GM10847 (cell line): ENCODE data around the gene XRCC6.

ENCODE experiments used
- POLR2A ChIP-seq: IDR thresholded peaks from 2 replicates; pipeline ENCODE4 v1.6.1; 2011; ENCODE audit not compliant: insufficient read length; ENCODE audit errors: extremely low read depth

Gene XRCC6

DNA sequence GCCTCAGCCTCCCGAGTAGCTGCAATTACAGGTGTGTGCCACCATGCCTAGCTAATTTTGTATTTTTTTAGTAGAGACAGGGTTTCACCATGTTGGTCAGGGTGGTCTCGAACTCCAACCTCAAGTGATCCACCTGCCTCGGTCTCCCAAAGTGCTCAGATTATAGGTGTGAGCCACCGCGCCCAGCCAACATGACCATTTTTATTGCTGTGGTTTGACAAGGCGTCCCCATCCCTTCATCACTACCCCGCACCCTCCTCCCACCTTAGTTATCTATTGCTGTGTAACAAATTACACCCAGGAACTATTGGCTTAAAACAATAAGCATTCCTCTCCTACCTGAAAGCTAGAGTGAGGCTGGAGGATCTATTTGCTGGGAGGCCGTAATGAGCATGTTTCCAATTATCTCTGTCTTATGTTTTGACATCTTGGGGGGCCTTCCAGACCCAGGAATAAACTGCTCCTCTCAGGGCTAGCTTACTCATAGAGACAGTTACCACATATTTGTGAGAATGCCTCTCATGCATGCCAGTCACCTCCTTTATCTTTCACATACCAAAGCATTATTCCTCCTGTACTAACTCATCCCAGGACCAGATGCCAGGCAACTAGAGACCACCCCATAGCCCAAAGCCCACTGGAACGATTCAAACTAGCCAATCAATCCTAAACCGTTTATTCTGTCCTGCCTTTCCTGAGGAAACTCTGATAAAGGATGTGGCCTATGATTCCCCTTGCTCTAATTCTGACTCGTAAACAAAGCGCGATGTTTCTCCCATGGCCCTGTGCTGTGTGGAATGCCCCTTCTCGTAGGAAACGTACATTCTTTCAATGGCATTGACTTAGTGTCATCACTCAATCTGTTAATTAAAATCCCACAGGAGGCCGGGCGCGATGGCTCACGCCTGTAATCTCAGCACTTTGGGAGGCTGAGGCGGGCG, 48.1 kb downstream of the XRCC6 start:
- no peak for TF ChIP-seq POLR2A

DNA sequence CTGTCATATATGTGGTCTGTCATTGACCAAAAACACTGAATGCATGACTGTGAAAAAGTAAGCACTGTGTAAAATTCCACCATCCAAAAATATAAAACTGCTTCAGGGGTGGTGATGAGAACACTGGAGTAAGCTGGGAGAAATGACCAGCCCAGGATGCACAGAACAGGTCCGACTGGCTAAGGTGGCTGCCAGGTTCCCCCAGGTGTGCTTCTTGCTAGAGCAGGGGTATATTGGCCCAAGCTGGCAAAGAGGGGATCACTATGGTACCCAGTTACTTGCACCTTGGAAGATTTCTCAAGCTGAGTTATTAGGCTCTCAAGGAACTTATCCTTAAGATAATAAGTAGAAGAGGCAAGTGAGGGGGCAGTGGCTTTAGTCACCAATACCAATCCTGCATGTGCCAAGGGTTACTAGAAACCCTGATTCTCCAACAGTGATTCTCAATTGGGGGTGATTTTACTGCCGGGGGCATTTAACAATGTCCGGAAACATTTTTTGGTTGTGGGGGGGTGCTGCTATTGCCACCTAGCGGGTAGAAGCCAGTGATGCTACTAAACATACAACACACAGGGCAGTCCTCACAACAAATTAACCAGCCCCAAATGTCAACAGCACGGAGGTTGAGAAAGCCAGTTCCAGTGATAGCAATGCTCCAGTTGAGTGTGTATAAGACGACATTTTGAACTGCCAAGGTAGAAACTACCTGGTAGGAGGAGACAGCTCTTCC, 51.9 kb downstream of the XRCC6 start:
- TF ChIP-seq POLR2A = no peak

DNA sequence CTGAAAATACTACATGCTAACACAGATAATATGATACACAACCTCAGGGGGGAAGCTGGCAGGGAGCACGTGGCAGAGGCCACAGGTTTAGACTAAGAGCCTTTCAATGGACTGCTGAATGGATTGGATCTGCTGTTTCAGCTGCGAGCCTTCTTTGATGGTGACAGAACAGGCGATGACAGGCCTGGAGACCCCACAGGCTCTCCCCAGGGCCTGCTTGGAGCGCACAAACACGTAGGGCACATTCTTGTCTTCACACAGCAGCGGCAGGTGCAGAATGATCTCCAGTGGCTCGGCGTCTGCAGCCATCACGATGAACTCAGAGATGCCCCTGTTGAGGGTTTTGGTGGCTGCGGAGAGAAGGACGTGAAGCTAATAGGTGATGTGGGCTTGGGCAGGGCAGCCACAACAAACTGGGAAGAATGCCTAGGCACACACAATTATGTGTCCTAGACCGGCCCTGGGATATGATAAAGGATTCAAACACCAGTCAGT, 53.8 kb downstream of the XRCC6 start:
- no peak for TF ChIP-seq POLR2A

DNA sequence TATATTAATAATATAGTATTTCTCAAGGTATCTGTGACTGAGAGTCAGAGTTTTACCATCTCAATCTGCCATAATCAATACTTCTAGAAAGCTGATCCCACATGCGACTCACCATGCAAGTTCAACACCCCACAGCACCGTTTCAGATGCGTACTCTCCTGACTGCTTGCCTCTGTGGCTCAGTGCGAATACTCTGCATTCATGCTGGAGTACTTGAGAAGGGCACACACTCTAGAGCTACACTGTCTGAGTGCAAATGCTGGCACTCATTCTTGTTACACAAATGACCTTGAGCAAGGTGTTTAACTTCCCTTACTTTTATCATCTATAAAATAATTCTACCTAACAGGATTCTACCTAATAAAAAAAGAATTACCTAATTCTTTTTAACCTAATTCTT, 55.0 kb downstream of the XRCC6 start:
- TF ChIP-seq POLR2A = no peak

DNA sequence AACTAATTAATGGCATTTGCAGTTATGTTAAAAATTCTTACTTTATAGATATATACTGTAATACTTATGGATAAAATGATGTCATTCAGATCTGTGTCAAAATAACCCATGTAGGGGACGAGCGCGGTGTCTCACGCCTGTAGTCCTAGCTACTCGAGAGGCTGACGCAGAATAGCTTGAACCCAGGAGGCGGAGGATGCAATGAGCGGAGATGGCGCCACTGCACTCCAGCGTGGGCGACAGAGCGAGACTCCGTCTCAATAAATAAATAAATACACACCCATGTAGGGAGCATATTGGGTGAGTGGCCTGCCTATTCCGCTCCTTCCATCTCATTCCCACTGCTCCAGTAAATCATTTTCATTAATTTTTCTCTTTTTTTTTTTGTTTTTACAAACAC, 60.5 kb downstream of the XRCC6 start:
- TF ChIP-seq POLR2A = no peak

DNA sequence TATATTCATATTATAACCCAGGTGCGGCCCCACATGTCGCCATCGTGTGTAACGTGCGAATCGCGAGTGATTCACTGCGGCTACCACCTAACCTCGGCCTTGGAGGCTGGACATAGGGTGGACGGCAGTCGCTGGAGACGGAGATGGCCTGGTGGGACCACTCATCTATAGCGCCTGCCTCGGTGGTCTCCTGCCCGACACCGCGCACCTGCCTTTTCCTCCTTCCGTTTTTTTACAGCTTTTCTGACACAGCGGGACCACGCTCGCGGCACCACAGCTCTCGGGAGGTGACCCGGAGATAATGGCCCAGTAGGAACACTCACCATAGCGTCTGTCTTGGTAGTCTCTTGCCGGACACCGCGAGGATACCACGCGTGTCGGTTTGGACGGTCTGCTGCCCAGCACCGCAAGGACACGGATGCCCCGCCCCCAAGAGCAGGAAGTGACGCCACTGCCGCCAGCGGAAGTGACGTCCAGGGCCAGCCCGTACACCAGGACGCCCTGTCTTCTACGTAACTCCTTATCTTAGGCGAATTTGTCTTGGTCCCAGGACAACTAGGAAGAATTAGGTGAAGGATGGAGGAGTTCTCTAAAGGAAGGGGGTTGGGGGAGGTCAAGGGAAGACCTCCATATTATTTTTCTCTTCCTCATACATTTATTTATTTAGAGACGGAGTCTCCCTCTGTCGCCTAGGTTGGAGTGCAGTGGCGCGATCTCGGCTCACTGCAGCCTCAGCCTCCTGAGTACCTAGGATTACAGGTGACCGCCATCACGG, 61.1 kb downstream of the XRCC6 start:
- peak; percentile 47 for TF ChIP-seq POLR2A

DNA sequence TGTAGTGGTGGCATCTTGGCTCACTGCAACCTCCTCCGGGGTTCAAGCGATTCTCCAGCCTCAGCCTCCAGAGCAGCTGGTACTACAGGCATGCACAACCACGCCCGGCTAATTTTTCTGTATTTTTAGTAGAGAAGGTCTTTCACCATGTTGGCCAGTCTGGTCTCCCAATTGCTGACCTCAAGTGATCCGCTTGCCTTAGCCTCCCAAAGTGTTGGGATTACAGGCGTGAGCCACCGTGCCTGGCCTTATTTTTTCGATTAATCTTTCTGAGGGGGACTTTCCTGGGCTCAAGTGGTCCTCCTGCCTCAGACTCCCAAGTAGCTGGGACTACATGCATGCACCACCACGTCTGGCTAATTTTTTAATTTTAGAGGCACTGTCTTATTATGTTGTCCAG, 62.0 kb downstream of the XRCC6 start:
- no peak for TF ChIP-seq POLR2A

DNA sequence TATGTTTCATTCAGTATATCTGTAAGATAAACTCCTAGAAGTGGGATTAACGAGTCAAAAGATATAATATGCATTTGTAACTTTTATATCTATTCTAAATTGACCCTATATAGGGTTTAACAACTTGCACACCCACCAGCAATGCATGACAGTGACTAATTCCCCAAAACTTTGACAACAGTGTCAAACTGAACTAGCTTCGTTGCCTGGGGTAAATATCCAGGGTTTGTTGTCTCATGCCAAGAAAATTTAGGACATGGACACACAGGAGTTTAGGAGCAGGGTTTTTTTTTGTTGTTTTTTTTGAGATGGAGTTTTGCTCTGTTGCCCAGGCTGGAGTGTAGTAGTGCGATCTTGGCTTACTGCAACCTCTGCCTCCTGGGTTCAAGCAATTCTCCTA, 62.5 kb downstream of the XRCC6 start:
- TF ChIP-seq POLR2A = no peak

DNA sequence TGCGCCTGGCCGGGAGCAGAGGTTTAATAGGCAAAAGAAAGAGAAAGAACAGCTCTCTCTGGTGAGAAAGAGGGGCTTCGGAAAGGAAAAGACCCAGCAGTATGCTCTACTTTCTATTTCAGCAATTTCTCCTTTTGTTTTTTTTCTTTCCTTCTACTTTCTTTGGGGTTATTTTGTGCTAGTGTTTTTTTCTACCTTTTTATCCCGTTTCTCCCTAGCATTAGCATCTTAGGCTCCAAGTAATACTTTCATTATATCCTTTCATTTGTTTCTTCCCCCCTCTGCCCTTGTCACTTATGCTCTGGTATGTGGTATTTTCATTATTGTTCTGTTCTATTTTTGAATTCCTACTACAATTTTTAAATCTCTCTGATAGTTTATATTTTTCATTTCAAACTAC, 63.1 kb downstream of the XRCC6 start:
- no peak for TF ChIP-seq POLR2A

DNA sequence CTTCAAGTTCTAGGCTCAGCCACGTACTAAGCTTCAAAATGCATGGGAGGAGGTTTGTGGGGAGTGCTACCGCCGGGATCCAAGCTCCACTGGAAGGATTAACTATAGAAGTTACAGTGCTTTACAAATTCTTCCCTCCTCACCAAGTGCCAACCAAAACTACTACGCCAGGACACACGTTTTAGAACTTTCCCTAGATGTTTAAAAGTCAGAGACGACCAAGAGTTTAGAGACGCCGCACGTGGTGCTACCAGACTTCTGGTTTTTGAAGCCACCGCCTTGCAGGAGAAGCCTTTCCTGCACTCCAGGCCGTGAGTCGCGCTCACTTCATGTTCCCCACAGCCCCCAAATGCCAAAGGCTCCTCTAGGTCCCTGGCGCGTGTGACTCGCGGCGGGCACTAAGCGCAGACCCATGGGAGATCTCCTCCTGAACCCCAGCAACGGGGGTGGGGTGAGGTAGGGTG, 66.8 kb downstream of the XRCC6 start:
- TF ChIP-seq POLR2A = no peak

DNA sequence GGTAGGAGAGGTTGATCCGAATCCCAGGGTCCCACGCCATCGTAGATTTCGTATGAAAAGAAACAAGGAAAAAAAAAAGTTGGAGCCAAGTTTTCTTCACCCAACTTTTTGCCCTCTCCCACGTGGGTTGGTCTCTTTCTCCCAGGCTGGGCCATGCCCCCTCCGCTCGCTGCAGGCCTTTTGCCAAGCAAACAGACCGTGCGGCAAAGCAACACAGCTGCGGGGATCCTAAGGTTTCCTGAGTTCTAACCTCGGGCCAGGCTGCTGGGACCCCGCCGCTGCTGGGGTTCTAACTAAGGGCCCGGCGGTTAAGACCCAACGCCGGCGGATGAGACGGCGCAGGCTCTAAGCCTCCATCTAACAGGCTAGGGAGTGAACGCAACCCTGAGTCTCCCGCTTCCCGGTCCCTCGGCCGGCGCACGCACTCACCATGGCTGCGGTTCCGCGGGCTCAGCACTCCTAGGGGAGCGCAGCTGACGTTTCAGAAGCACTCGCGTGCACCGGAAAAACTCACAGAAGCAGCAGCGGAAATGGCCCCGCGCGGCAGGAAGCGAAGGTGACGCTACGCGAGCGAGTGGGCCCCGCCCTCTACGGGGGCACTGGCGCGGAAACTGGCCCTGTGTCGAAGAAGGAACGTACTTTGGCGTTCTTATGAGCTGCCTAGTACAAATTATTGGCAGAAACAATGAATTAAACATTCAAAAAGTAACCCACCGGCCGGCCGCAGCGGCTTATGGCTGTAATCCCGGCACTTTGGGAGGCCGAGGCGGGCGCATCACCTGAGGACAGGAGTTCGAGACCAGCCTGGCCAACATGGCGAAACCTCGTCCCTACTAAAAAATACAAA, 67.5 kb downstream of the XRCC6 start, which contains the start of gene SNU13:
TSS of gene SNU13 (minus strand) at position 503 of the 847 bp plus-strand sequence. CDS start at position 432, 71 bp downstream.
- TF ChIP-seq POLR2A = peak; percentile 90

DNA sequence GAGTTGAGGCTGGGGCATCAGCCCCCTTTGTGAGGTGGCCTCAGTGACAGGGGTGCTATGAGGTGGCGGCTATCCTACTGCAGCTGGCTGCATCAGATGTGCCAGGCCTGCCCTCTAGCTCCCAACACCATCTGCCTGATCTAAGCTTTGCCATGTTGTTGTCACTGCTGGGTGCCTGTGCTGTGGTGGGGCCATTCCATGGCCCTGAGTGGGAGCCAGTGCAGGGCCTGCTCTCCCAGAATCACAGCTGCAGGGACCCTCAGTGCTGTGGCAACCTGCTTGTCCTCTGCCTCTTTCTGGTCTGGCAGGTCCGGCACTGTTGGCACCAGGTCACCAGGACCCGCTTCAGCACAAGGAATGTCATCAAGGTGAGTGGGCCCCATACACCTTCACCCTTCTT, 69.4 kb downstream of the XRCC6 start:
- TF ChIP-seq POLR2A = no peak

DNA sequence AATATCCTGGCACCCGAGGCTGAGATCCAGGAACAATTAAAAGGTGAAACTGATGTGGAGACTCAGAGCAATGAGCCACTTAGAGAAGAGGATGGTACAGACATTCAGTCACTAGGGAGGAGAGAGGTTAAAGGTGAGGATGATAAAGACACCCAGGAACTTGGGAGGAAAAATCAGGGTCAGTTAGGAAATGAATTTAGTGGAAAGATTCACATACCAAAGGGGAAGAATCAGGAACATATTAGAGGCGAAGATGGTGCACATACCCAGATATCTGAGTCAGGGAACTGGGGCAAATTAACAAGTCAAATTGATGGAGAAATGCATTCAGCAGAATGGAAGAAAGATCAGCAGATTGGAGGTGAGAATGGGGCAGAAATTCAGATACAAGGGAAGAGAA, 74.1 kb downstream of the XRCC6 start:
- TF ChIP-seq POLR2A = no peak

DNA sequence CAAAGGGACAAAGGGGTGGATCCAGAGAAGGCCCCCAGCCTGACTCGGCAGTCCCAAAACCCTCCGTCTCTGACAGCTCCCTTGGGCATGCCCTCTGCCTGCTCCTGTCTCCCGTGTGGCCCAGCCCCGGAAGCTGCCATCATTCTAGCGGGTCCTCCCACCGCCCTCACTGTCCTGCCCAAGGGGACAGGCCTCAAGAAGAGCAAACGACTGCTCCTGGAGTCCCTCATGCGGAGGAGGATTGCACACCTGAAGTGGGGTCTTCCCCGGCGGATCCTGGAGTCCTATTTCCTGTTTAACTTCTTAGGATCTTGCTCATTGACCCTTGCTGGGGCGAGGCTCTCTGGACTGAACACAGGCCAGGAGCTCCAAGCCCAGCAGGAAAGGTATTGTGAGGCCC, 75.6 kb downstream of the XRCC6 start:
- TF ChIP-seq POLR2A = no peak
